Breast epithelium (tissue), 3 donors: Measurements from ENCODE around the gene PLCB4.

ENCODE experiments used
- POLR2AphosphoS5 ChIP-seq, 3 donors: sonication (generic); formaldehyde crosslinking; IDR thresholded peaks; one replicate each; pipeline ENCODE4 v1.6.1; 2017; ENCODE audit warnings: antibody characterized with exemption in 3 of 3
- TF ChIP-seq, protein P1 (sequence below), 3 donors: fragments of 450-650 bp; IDR thresholded peaks; one replicate each; pipeline ENCODE4 v1.5.1; 2016 to 2017; ENCODE audit warnings: antibody characterized with exemption in 3 of 3, mild to moderate bottlenecking in 3 of 3, moderate library complexity in 3 of 3

DNA sequence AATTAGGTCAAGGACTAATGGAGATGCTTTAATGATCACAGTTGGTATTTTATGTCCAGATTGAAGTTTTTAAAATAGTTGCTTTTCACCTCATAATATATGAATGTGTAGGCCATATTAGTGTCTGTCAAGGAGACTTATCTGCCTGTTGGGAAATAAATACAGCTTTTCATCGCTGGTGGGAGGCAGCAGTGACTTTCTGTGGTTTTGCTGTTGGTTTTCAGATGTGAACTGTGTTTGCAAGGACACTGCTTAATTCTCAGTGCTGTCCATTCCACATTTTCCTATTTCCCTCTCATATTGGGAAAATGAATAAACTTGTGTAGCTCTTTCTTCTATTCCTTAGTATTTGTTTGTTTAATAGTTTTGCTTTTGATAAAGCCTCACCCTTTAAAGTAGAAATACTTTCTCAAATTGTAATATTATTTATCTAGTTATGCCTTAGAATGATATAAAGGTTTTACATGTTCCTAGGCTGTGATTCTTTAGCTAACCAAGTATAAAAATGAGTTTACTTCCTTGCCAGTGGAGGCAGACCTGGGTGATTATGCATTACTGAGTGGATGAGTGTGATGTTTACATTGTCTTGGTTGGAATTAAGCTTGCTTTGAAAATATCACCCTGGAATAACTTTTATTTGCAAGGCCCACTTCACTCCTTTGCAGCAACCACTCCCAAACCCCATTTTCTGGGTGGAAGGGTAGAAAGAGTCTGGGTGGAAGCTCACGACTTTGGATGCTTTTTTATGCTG, 3.3 kb downstream of the PLCB4 start:
- TF ChIP-seq, protein P1, sequence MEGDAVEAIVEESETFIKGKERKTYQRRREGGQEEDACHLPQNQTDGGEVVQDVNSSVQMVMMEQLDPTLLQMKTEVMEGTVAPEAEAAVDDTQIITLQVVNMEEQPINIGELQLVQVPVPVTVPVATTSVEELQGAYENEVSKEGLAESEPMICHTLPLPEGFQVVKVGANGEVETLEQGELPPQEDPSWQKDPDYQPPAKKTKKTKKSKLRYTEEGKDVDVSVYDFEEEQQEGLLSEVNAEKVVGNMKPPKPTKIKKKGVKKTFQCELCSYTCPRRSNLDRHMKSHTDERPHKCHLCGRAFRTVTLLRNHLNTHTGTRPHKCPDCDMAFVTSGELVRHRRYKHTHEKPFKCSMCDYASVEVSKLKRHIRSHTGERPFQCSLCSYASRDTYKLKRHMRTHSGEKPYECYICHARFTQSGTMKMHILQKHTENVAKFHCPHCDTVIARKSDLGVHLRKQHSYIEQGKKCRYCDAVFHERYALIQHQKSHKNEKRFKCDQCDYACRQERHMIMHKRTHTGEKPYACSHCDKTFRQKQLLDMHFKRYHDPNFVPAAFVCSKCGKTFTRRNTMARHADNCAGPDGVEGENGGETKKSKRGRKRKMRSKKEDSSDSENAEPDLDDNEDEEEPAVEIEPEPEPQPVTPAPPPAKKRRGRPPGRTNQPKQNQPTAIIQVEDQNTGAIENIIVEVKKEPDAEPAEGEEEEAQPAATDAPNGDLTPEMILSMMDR (IDR thresholded peaks at IDR 0.05) = no peak
- TF ChIP-seq POLR2AphosphoS5 (IDR thresholded peaks at IDR 0.05) = no peak
